Measurements from ENCODE around the gene LTBR. TPM values are rescaled to one million over a fixed set of nuclear protein-coding genes. Genes with fewer than 3 reads are reported as not detected.

The LTBR gene
- total RNA-seq, 1 experiment from 2014 or later = 165 TPM

- H3K27me3 Mint-ChIP-seq (ENCODE audit: unreplicated experiment) = no peaks in the 10 kb centered on the region
- CTCF ChIA-PET = no interaction called here
- H3K36me3 Mint-ChIP-seq (ENCODE audit: insufficient read depth, unreplicated experiment) = peaks cover 5% of the 10 kb centered on the region
- H3K9me3 Mint-ChIP-seq (ENCODE audit: low read depth, unreplicated experiment) = no peaks in the 10 kb centered on the region
- H3K4me3 Mint-ChIP-seq (ENCODE audit: low read depth, unreplicated experiment) = no peak overlapping the region
- intact Hi-C loops (cut with micrococcal nuclease; ENCODE audit: unreplicated experiment) = no loop called here
- no peaks in the 10 kb centered on the region for H3K4me1 Mint-ChIP-seq (ENCODE audit: low read depth, unreplicated experiment)
- no peak for DNase-seq
- no TSS peak for BruUV-seq (replicated peaks)
- H3K27ac Mint-ChIP-seq (ENCODE audit: unreplicated experiment) = no peak overlapping the region
- no peak for TF ChIP-seq CTCF (IDR thresholded peaks at IDR 0.05; ENCODE audit: unreplicated experiment)
These were observed 54.4 kb downstream of the LTBR start for GRCh38 chr12:6438345-6438744.

- BruUV-seq (replicated peaks) = no TSS peak
- Mint-ChIP-seq H3K27me3 (ENCODE audit: unreplicated experiment) (no peaks in the 10 kb centered on the region), H3K9me3 (ENCODE audit: low read depth, unreplicated experiment) (no peaks in the 10 kb centered on the region), H3K36me3 (ENCODE audit: insufficient read depth, unreplicated experiment) (peaks cover 5% of the 10 kb centered on the region), H3K4me3 (ENCODE audit: low read depth, unreplicated experiment) (no peak overlapping the region), H3K27ac (ENCODE audit: unreplicated experiment) (no peak overlapping the region), H3K4me1 (ENCODE audit: low read depth, unreplicated experiment) (no peaks in the 10 kb centered on the region)
- TF ChIP-seq CTCF (IDR thresholded peaks at IDR 0.05; ENCODE audit: unreplicated experiment) = no peak
- intact Hi-C loops (cut with micrococcal nuclease; ENCODE audit: unreplicated experiment) = no loop called here
- CTCF ChIA-PET = interaction anchor here (0.6 kb wide), 1 partner anchor 511 kb away, joined by 5 read pairs; no protein-coding TSS in a partner anchor
- no peak for DNase-seq
These were observed 56.4 kb downstream of the LTBR start for GRCh38 chr12:6440391-6440790.

Other genes starting within 250 kb of the LTBR start
- 124 and 128 TPM in 2 replicates for gene CD9, start 183.8 kb upstream of the LTBR start, total RNA-seq (2022)
- gene PLEKHG6, start 73.5 kb upstream of the LTBR start, total RNA-seq (2022) = 25.1 and 32.3 TPM in 2 replicates
- gene TNFRSF1A, start 42.1 kb upstream of the LTBR start, total RNA-seq (2022) = 76.7 and 79.3 TPM in 2 replicates
- gene SCNN1A, start 8.6 kb upstream of the LTBR start, total RNA-seq (2022) = 36.5 and 53.5 TPM in 2 replicates
- not detected in 2 replicates for gene CD27, start 60.8 kb downstream of the LTBR start, total RNA-seq (2022)
- gene TAPBPL, start 67.9 kb downstream of the LTBR start, total RNA-seq (2022) = 28.0 and 32.7 TPM in 2 replicates
- 5.0 and 7.4 TPM in 2 replicates for gene VAMP1, start 86.5 kb downstream of the LTBR start, total RNA-seq (2022)
- gene MRPL51, start 109.1 kb downstream of the LTBR start, total RNA-seq (2022) = 213 and 220 TPM in 2 replicates
- 78.0 and 94.7 TPM in 2 replicates for gene NCAPD2, start 109.9 kb downstream of the LTBR start, total RNA-seq (2022)
- 2,412 and 2,552 TPM in 2 replicates for gene GAPDH, start 150.4 kb downstream of the LTBR start, total RNA-seq (2022)
- 0.76 and 1.0 TPM in 2 replicates for gene IFFO1, start 171.9 kb downstream of the LTBR start, total RNA-seq (2022)
- 86.1 and 88.5 TPM in 2 replicates for gene NOP2, start 184.1 kb downstream of the LTBR start, total RNA-seq (2022)
- gene CHD4, start 223.2 kb downstream of the LTBR start, total RNA-seq (2022) = 164 and 165 TPM in 2 replicates

Data from Calu3 (cell line).